Esophagus muscularis mucosa (tissue), 4 donors: Measurements from ENCODE around the gene CCNQ. TPM values are rescaled to one million over a fixed set of nuclear protein-coding genes. Genes with fewer than 3 reads are reported as not detected.

ENCODE experiments used
- DNase-seq: peaks from one replicate; pipeline ENCODE4 v3.0.0-alpha.2; 2017; ENCODE audit errors: extremely low spot score
- H3K27ac ChIP-seq, 4 donors: fragments of 200-600 bp; sonication (generic); replicated peaks in 1 of 4; 1 replicate in 3 of 4; 2 replicates in 1 of 4; pipeline ENCODE4 v1.5.1; 2016 to 2019; ENCODE audit warnings: mild to moderate bottlenecking in 1 of 4
- H3K27me3 ChIP-seq, 4 donors: fragments of 200-600 bp; sonication (generic); one replicate each; pipeline versions ENCODE4 v1.5.1 to v1.6.0; 2016 to 2019
- H3K36me3 ChIP-seq, 4 donors: fragments of 200-600 bp; sonication (generic); one replicate each; pipeline ENCODE4 v1.5.1; 2016 to 2019
- H3K4me1 ChIP-seq, 4 donors: fragments of 200-600 bp; sonication (generic); one replicate each; pipeline ENCODE4 v1.5.1; 2016 to 2019
- H3K4me3 ChIP-seq, 4 donors: fragments of 200-600 bp; sonication (generic); 1 replicate in 2 of 4; 2 replicates in 2 of 4; pipeline ENCODE4 v1.5.1; 2016 to 2019; ENCODE audit warnings: mild to moderate bottlenecking in 4 of 4, moderate library complexity in 1 of 4
- H3K9me3 ChIP-seq, 4 donors: fragments of 200-600 bp; sonication (generic); 1 replicate in 3 of 4; 2 replicates in 1 of 4; pipeline ENCODE4 v1.5.1; 2016 to 2019
- CTCF ChIP-seq, 3 experiments: fragments of 200-600 bp in 2 of 3; fragments of 450-650 bp in 1 of 3; sonication (generic) in 2 of 3; IDR thresholded peaks; one replicate each; pipeline ENCODE4 v1.5.1; 2017 to 2019; ENCODE audit warnings: antibody characterized with exemption in 3 of 3, mild to moderate bottlenecking in 2 of 3, moderate library complexity in 1 of 3
- EP300 ChIP-seq: sonication (generic); formaldehyde crosslinking; IDR thresholded peaks from one replicate; pipeline ENCODE4 v1.6.1; 2017; ENCODE audit warnings: antibody characterized with exemption
- POLR2A ChIP-seq: fragments of 450-650 bp; IDR thresholded peaks from one replicate; pipeline ENCODE4 v1.6.1; 2017; ENCODE audit warnings: antibody characterized with exemption, moderate library complexity, mild to moderate bottlenecking, low read depth
- POLR2AphosphoS5 ChIP-seq, 2 donors: sonication (generic); formaldehyde crosslinking; IDR thresholded peaks; one replicate each; pipeline ENCODE4 v1.6.1; 2017; ENCODE audit warnings: antibody characterized with exemption in 2 of 2
- WGBS: methylation state at CpG from one replicate; pipeline ENCODE4 v1.1.5; 2018; 5-methylcytosine and 5-hydroxymethylcytosine counted together
- intact Hi-C: fragments of 100-400 bp; cut with DNase I; formaldehyde crosslinking; loops from one replicate; pipeline ENCODE4 v1.15.1; 2023
- total RNA-seq, 4 donors: library from RNA; depleted of rRNA; stranded (reverse); fragments of >200 nt; gene quantifications; one replicate each; pipeline versions ENCODE4 v1.1.0 to v1.2.1, GENCODE V29; 2016

The CCNQ gene
- total RNA-seq, 4 donors from 2014 or later, result 38.6 to 58.3 (median 49.8) TPM

GRCh38 chrX:153645151-153645550, 46.2 kb upstream of the CCNQ start:
- TF ChIP-seq POLR2A (no peak), EP300 (no peak), POLR2AphosphoS5 (IDR thresholded peaks at IDR 0.05) (no peak), CTCF (IDR thresholded peaks at IDR 0.05) (no peak)
- WGBS, result 71% methylated on average over 6 of the region's 6 CpGs
- Histone ChIP-seq H3K27me3 (peaks cover 0 to 97% (median 39%) of the 10 kb centered on the region in 4 donors), H3K27ac (no peak overlapping the region), H3K9me3 (peaks cover 0 to 7% (median 0%) of the 10 kb centered on the region in 4 donors), H3K4me1 (peaks cover 6 to 48% (median 44%) of the 10 kb centered on the region in 4 donors), H3K36me3 (no peaks in the 10 kb centered on the region), H3K4me3 (no peak overlapping the region)
- intact Hi-C loops, result no loop called here
- DNase-seq, result no peak

- H3K4me3 ChIP-seq, result peak overlapping the region in 1 of 4 donors; percentile 28
- H3K36me3 ChIP-seq, result no peaks in the 10 kb centered on the region
- 31% methylated on average over 27 of the region's 46 CpGs for WGBS
- H3K27ac ChIP-seq, result no peak overlapping the region
- peaks cover 0 to 7% (median 0%) of the 10 kb centered on the region in 4 donors for H3K9me3 ChIP-seq
- DNase-seq, result no peak
- H3K4me1 ChIP-seq, result peaks cover 6 to 48% (median 44%) of the 10 kb centered on the region in 4 donors
- intact Hi-C loops, result no loop called here
- peaks cover 0 to 91% (median 39%) of the 10 kb centered on the region in 4 donors for H3K27me3 ChIP-seq
- TF ChIP-seq POLR2A, result no peak
- no peak for TF ChIP-seq POLR2AphosphoS5 (IDR thresholded peaks at IDR 0.05)
- TF ChIP-seq EP300, result no peak
- no peak for TF ChIP-seq CTCF (IDR thresholded peaks at IDR 0.05)
These were observed 45.6 kb upstream of the CCNQ start for GRCh38 chrX:153644356-153645125.

- intact Hi-C loops, result no loop called here
- H3K27me3 ChIP-seq, result peaks cover 0 to 82% (median 35%) of the 10 kb centered on the region in 4 donors
These were observed 44.8 kb upstream of the CCNQ start for GRCh38 chrX:153643431-153644351.

More at GRCh38 chrX:153643431-153644351, 44.8 kb upstream of the CCNQ start:
- Histone ChIP-seq H3K4me1 (peaks cover 6 to 48% (median 44%) of the 10 kb centered on the region in 4 donors), H3K9me3 (peaks cover 0 to 7% (median 0%) of the 10 kb centered on the region in 4 donors), H3K36me3 (no peaks in the 10 kb centered on the region), H3K27ac (no peak overlapping the region), H3K4me3 (peak overlapping the region in 3 of 4 donors; percentile 27 to 39 (median 32))
- no peak for DNase-seq
- TF ChIP-seq CTCF (IDR thresholded peaks at IDR 0.05) (peak in 1 of 3 experiments; percentile 18), EP300 (no peak)
- 18% methylated on average over 34 of the region's 84 CpGs for WGBS
